ENCODE results near the gene PWWP2B. TPM values are rescaled to one million over a fixed set of nuclear protein-coding genes. Genes with fewer than 3 reads are reported as not detected.

PWWP2B gene
- total RNA-seq, 1 donor from 2014 or later, result 27.1 TPM

GRCh38 chr10:132436861-132437410 lies 39.9 kb downstream of the PWWP2B start:
- Histone ChIP-seq H3K36me3 (ENCODE audit: control insufficient read depth, insufficient read depth, low read length) (no peaks in the 10 kb centered on the region), H3K4me3 (ENCODE audit: low read depth, low read length) (no peak overlapping the region), H3K27me3 (ENCODE audit: control insufficient read depth, insufficient read depth, low read length) (peaks cover 2% of the 10 kb centered on the region)
- peak; percentile 14 for DNase-seq (ENCODE audit: low read depth)
- TF ChIP-seq CTCF (IDR thresholded peaks at IDR 0.05; ENCODE audit: insufficient read depth, low read length, poor library complexity, severe bottlenecking), result no peak

GRCh38 chr10:132437541-132437950 lies 40.5 kb downstream of the PWWP2B start:
- Histone ChIP-seq H3K4me3 (ENCODE audit: low read depth, low read length) (no peak overlapping the region), H3K36me3 (ENCODE audit: control insufficient read depth, insufficient read depth, low read length) (no peaks in the 10 kb centered on the region), H3K27me3 (ENCODE audit: control insufficient read depth, insufficient read depth, low read length) (no peaks in the 10 kb centered on the region)
- DNase-seq (ENCODE audit: low read depth), result no peak
- TF ChIP-seq CTCF (IDR thresholded peaks at IDR 0.05; ENCODE audit: insufficient read depth, low read length, poor library complexity, severe bottlenecking), result no peak

- no peak for TF ChIP-seq CTCF (IDR thresholded peaks at IDR 0.05; ENCODE audit: insufficient read depth, low read length, poor library complexity, severe bottlenecking)
- no peak for DNase-seq (ENCODE audit: low read depth)
These were observed 41.4 kb downstream of the PWWP2B start for GRCh38 chr10:132438091-132439024.

GRCh38 chr10:132439025-132439388 lies 42.0 kb downstream of the PWWP2B start:
- H3K27me3 ChIP-seq (ENCODE audit: control insufficient read depth, insufficient read depth, low read length), result no peaks in the 10 kb centered on the region
- no peak for TF ChIP-seq CTCF (IDR thresholded peaks at IDR 0.05; ENCODE audit: insufficient read depth, low read length, poor library complexity, severe bottlenecking)
- no peak overlapping the region for H3K4me3 ChIP-seq (ENCODE audit: low read depth, low read length)
- no peak for DNase-seq (ENCODE audit: low read depth)
- H3K36me3 ChIP-seq (ENCODE audit: control insufficient read depth, insufficient read depth, low read length), result no peaks in the 10 kb centered on the region

More at GRCh38 chr10:132438091-132439024, 41.4 kb downstream of the PWWP2B start:
- no peaks in the 10 kb centered on the region for H3K27me3 ChIP-seq (ENCODE audit: control insufficient read depth, insufficient read depth, low read length)
- no peak overlapping the region for H3K4me3 ChIP-seq (ENCODE audit: low read depth, low read length)
- no peaks in the 10 kb centered on the region for H3K36me3 ChIP-seq (ENCODE audit: control insufficient read depth, insufficient read depth, low read length)

GRCh38 chr10:132439424-132440163 lies 42.6 kb downstream of the PWWP2B start:
- Histone ChIP-seq H3K4me3 (ENCODE audit: low read depth, low read length) (no peak overlapping the region), H3K27me3 (ENCODE audit: control insufficient read depth, insufficient read depth, low read length) (no peaks in the 10 kb centered on the region), H3K36me3 (ENCODE audit: control insufficient read depth, insufficient read depth, low read length) (no peaks in the 10 kb centered on the region)
- TF ChIP-seq CTCF (IDR thresholded peaks at IDR 0.05; ENCODE audit: insufficient read depth, low read length, poor library complexity, severe bottlenecking), result no peak
- DNase-seq (ENCODE audit: low read depth), result no peak

All from kidney epithelial cell (primary cell).